Epithelial cell of prostate (primary cell): ENCODE data around the gene FBXL14.

ENCODE experiments used
- DNase-seq: peaks from one replicate; pipeline ENCODE4 v3.0.0-alpha.2; 2011; ENCODE audit warnings: low read depth, low spot score
- H3K27ac ChIP-seq: fragments of 450-650 bp; 2 replicates; pipeline ENCODE4 v1.5.1; 2017; ENCODE audit warnings: mild to moderate bottlenecking

The FBXL14 gene

GRCh38 chr12:1595026-1595561, 713 bp upstream of the FBXL14 start:
- no peak for DNase-seq
- H3K27ac ChIP-seq = peak overlapping the region; percentile 86

- peak overlapping the region; percentile 86 for H3K27ac ChIP-seq
- DNase-seq = no peak
Observed at GRCh38 chr12:1594006-1594260, 448 bp downstream of the FBXL14 start.

GRCh38 chr12:1593174-1594005, 991 bp downstream of the FBXL14 start:
- no peak for DNase-seq
- peak overlapping the region; percentile 86 for H3K27ac ChIP-seq

GRCh38 chr12:1592444-1593173, 1.8 kb downstream of the FBXL14 start:
- DNase-seq = no peak
- peak overlapping the region; percentile 86 for H3K27ac ChIP-seq

- DNase-seq = no peak
- no peak overlapping the region for H3K27ac ChIP-seq
Observed at GRCh38 chr12:1591543-1591942, 2.8 kb downstream of the FBXL14 start.

- no peak for DNase-seq
- no peak overlapping the region for H3K27ac ChIP-seq
Observed at GRCh38 chr12:1591034-1591433, 3.3 kb downstream of the FBXL14 start.

GRCh38 chr12:1590221-1590979, 4.0 kb downstream of the FBXL14 start:
- no peak for DNase-seq
- no peak overlapping the region for H3K27ac ChIP-seq

- no peak overlapping the region for H3K27ac ChIP-seq
- no peak for DNase-seq
Observed at GRCh38 chr12:1588575-1588947, 5.8 kb downstream of the FBXL14 start.

GRCh38 chr12:1587927-1588574, 6.3 kb downstream of the FBXL14 start:
- H3K27ac ChIP-seq = no peak overlapping the region
- DNase-seq = no peak

- no peak overlapping the region for H3K27ac ChIP-seq
- DNase-seq = no peak
Observed at GRCh38 chr12:1584326-1584725, 10.1 kb downstream of the FBXL14 start.

GRCh38 chr12:1583421-1584078, 10.8 kb downstream of the FBXL14 start:
- no peak overlapping the region for H3K27ac ChIP-seq
- no peak for DNase-seq

- no peak overlapping the region for H3K27ac ChIP-seq
- no peak for DNase-seq
Observed at GRCh38 chr12:1582709-1583050, 11.7 kb downstream of the FBXL14 start.

GRCh38 chr12:1581973-1582708, 12.2 kb downstream of the FBXL14 start:
- no peak overlapping the region for H3K27ac ChIP-seq
- DNase-seq = no peak

- H3K27ac ChIP-seq = no peak overlapping the region
- no peak for DNase-seq
Observed at GRCh38 chr12:1580526-1580925, 13.9 kb downstream of the FBXL14 start.

GRCh38 chr12:1579651-1580435, 14.5 kb downstream of the FBXL14 start:
- H3K27ac ChIP-seq = no peak overlapping the region
- no peak for DNase-seq

- no peak for DNase-seq
- H3K27ac ChIP-seq = no peak overlapping the region
Observed at GRCh38 chr12:1576410-1577241, 17.8 kb downstream of the FBXL14 start.

- DNase-seq = no peak
- no peak overlapping the region for H3K27ac ChIP-seq
Observed at GRCh38 chr12:1575408-1576401, 18.7 kb downstream of the FBXL14 start.
